NCI-H2081 (cell line): ENCODE results near the gene CLDN9.
"Not testable (repeated sequence)": the region's sequence is repeated elsewhere in the genome, so short reads cannot be mapped to it uniquely, and the experiment has no call there.

Experiments used
- DNase-seq, 2 experiments: peaks; one replicate each; lab custom pipeline; 2025; lab: John Stamatoyannopoulos, UW

Gene CLDN9

DNA sequence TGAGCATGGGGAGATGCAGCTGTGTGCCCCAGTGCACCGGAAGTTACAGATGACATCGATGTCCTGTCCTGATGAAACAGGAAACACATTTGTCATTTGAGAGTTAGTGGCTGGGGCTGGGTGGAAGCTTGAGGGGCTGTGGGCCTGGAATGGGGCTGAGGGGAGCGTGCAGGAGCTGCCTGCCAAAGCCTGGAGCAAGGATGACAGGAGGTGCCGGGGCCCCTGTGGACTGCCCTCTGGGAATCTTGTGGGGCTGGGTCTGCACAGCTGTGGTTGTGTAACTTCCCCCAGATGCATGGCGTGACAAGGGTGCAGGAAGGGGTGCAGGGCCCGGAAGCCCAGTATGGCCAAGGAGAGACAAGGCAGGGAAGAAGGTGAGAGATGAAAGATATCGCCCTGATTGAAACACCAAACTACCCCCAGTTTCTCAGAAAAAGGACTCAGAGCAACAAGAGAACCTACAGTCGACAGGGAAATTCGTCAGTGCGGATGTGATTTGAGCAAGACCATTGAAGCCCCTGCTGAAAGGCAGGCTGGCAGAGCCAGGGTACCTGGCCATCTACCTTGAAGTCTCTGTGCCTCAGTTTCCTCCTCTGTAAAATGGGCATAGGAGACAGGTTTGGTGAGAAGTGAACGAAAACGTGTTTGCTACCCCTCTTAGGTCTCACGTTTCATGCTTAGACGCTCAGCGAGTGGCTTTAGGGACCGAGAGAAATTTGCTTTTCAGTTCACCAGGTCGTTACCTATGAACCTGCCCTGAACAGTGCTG lies 42.4 kb downstream of the CLDN9 start:
- no peak for DNase-seq

DNA sequence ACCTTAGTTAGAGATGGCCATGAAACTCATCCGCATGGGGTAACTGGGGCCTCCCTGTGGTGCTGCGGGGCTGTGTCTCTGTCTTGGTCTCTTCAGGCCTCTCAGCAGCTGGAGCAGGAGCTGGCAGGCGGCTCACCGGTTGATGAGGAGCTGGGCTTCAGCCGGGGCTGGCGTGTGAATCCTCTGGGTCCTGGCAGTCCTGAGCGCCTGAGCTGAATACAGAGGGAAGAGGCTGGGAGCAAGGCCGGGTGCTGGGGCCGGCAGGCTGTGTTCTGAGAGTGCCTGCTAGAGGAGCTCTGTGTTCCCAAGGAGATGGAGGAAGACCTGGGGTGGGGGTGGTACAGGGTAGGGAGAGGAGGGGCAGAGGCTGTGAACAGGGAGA lies 43.0 kb downstream of the CLDN9 start:
- not testable (repeated sequence) for DNase-seq

DNA sequence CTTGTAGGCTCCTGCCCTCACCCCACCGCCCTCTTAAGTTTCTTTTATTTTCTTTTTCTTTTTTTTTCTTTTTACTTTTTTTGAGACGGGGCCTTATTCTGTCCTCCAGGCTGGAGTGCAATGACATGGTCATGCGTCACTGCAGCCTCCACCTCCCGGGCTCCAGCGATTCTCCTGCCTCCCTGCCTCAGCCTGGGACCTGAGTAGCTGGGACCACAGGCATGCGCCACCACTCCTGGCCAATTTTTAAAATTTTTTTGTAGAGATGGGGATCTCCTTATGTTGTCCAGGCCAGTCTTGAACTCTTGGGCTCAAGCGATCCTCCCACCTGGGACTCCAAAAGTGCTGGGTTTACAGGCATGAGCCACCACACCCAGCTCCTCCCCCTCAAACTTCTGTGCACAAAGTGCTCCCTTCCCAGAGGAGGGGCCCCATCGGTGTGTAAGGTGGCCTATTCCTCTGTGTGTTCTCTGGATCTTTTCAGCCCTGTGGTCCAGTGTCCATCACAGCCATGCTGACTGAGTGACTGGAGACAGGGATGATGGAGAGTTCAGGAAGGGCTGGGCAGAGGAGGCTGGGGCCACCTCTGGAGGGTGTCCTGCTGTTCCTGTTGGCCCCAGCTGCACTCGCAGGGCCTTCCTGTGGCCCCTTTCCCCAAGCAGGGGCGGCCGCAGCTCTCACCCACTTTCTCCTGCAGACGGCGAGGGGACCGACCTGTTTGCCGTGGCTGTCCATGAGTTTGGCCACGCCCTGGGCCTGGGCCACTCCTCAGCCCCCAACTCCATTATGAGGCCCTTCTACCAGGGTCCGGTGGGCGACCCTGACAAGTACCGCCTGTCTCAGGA lies 43.8 kb downstream of the CLDN9 start:
- DNase-seq = no peak

DNA sequence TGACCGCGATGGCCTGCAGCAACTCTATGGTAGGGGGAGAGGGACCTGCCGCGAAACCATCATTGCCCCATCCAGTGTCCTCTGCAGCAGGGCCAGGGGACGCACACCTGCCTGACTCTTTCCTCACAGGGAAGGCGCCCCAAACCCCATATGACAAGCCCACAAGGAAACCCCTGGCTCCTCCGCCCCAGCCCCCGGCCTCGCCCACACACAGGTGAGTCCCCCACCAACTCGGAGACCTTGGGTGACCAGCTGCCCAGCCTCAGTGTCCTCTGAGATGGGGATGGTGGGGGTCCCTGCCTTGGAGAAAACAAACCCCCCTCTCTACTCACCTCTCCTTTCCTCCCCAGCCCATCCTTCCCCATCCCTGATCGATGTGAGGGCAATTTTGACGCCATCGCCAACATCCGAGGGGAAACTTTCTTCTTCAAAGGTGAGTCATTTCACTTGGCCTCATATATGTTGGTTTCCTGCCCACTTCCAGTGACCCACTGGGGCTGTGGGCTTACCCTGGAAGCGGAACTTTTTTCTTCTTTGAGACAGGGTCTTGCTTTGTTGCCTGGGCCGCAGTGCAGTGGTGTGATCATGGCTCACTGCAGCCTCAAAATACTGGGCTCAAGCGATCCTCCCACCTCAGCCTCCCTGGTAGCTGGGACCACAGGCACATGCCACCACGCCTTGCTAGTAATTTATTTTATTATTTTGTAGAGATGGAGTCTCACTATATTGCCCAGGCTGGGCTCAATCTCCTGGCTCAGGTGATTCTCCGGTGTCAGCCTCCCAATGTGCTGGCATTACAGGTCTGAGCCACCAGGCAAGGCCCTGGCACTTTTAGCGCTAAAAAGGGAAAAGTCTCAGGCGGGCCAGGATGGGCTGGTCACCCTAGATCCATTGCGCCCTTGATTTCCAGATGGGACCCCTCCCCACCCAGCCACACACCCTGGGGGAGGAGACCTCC lies 44.7 kb downstream of the CLDN9 start:
- DNase-seq = no peak

DNA sequence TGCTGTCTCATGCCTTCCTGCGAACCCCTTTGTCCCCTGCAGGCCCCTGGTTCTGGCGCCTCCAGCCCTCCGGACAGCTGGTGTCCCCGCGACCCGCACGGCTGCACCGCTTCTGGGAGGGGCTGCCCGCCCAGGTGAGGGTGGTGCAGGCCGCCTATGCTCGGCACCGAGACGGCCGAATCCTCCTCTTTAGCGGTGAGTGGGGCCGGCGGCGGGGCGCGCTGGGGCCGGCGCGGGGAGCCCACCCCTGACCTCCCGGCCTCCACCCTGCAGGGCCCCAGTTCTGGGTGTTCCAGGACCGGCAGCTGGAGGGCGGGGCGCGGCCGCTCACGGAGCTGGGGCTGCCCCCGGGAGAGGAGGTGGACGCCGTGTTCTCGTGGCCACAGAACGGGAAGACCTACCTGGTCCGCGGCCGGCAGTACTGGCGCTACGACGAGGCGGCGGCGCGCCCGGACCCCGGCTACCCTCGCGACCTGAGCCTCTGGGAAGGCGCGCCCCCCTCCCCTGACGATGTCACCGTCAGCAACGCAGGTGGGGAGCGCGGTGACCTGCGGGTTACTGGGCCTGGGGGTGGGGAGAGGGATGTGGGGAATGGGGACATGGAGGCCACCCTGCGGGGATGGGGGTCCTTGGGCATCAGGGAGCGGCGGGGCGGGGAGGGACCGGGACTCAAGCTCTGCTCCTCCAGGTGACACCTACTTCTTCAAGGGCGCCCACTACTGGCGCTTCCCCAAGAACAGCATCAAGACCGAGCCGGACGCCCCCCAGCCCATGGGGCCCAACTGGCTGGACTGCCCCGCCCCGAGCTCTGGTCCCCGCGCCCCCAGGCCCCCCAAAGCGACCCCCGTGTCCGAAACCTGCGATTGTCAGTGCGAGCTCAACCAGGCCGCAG lies 45.7 kb downstream of the CLDN9 start:
- peak in 1 of 2 experiments; percentile 10 for DNase-seq

DNA sequence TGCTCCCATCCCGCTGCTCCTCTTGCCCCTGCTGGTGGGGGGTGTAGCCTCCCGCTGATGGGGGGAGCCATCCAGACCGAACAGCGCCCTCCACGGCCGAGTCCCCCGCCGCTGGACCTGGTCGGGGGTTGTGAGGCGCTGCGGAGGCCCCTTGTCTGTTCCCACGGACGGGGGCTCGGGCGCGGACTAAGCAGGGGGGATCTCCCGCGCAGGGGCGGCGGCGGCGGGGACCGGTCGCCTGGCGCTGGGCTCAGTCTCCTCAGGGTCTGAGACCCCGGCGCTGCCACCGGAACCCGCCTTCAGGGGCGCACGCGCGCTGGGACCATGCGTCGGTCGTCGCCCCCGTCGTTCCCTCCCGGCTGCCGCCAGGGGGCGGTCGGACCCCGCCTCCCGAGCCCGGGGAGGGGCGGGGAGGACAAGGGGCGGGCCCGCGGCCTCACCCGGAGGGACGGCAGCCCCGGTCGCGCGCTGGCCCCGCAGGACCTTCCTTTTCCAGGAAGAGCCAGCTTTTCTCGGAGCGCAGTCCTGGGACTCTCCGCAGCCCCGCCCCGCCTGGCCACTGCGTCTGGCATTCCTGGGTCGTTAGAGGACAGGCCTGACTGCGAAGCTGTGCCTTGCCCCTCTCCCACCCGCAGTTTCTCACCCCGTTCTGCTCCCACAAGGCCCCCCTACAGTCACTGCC lies 46.5 kb downstream of the CLDN9 start:
- peak; percentile 74 to 79 for DNase-seq

DNA sequence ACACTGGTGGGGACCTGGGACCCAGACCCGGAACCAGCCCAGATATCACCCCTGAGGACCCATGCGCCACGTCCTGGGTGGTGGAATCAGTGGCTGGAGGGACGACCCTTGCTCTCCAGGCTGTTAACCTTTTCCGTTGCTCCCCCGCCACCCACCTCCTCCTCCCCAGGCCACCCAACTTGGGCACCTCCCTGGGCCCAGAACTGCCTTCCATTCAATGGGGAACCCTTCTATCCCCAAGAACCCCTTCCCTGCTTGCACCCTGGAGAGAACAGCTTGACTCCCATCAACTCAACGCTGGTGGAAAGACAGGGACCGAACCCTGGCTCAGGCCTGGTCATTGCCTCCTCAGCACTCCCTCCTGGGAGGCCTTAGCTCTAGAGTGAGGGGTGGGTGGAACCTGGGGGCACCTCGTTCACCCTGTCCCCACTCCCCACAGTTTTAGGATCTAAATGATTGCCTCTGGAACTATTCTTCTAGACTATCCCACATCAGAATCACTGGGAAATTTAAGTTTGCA lies 47.1 kb downstream of the CLDN9 start:
- DNase-seq = no peak

DNA sequence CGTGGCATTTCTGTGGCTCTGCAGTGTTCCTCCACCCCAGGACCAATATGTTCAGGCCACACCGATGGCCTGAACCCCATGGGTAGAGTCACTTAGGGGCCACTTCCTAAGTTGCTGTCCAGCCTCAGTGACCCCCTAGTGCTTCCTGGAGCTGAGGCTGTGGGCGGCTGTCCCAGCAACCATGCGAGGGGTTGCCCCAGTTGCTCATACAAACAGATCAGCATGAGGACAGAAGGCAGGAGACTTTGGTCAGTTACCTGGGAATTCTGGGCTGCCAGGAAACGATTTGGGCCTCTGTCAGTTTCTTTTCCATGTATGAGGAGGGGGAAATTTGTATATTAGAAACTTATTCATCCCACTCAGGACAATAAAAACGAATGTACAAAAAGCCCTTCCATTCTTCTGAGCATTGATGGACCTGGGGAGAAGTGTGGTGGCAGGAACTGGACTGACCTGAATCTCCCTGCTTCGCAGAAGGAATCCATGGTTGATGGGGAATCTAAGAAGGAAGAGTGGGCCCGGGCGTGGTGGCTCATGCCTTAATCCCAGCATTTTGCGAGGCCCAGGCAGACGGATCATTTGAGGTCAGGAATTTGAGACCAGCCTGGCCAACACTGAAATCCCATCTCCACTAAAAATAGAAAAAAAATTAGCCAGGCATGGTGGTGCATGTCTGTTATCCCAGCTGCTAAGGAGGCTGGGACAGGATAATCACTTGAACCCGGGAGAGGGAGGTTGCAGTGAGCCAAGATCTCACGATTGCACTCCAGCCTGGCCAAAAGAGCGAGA lies 47.8 kb downstream of the CLDN9 start:
- no peak for DNase-seq

DNA sequence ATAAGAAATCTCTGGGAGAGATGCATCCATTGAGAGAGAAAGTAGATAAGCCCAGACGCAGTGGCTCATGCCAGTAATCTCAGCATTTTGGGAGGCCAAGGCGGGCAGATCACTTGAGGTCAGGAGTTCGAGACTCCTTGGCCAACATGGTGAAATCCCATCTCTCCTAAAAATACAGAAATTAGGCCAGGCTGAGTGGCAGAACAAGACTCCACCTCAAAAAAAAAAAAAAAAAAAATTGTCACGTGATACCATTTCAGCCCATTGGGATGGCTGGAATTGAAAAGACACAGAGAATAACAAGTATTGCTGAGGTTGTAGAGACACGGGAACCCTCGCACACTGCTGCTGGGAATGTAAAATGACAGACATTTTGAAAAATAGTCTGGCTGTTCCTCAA lies 49.8 kb downstream of the CLDN9 start:
- no peak for DNase-seq

DNA sequence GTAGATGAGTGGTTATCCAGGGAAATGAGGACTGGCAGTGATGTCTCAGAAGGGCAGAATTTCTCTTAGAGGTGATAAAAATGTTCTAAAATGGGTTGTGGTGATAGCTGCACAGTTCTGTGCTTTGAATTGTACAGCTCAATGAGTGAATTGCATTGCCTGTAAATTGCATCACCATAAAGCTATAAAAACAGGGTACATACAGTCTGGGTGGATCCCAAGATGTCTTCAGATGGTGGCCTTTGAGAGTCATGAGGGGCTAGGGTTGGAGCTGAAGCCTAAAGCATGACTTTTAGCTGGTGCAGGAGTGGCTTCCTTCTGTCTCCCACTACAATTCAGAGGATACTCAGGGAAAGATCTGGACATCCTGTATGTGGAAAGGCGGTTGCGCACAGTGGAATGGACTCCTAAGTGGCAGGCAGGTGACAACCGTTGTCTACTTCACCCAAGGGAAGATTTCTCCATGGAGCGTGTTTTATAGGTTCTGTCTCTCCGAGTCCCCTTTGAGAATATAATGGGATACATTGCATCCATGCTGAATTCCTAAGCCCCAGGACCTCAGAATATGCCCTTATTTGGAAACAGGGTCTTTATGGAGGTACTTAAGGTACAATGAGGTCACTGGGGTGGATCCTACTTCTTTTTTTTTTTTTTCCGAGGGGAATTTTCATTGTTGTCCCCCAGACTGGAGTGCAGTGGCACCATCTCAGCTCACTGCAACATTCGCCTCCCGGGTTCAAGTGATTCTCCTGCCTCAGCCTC lies 51.1 kb downstream of the CLDN9 start:
- no peak for DNase-seq
